Posterior cingulate gyrus (tissue), 11 donors: ENCODE data around the gene BRIX1.

Source experiments
- DNase-seq, 10 donors: peaks; one replicate each; pipeline versions ENCODE4 v3.0.0 to v3.0.0-alpha.2; 2020 to 2021; ENCODE audit warnings: mixed read lengths in 3 of 10
- intact Hi-C: fragments of 100-400 bp; cut with DNase I; formaldehyde crosslinking; loops from one replicate; pipeline ENCODE4 v1.15.1; 2023

Gene BRIX1, protein sequence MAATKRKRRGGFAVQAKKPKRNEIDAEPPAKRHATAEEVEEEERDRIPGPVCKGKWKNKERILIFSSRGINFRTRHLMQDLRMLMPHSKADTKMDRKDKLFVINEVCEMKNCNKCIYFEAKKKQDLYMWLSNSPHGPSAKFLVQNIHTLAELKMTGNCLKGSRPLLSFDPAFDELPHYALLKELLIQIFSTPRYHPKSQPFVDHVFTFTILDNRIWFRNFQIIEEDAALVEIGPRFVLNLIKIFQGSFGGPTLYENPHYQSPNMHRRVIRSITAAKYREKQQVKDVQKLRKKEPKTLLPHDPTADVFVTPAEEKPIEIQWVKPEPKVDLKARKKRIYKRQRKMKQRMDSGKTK

DNA sequence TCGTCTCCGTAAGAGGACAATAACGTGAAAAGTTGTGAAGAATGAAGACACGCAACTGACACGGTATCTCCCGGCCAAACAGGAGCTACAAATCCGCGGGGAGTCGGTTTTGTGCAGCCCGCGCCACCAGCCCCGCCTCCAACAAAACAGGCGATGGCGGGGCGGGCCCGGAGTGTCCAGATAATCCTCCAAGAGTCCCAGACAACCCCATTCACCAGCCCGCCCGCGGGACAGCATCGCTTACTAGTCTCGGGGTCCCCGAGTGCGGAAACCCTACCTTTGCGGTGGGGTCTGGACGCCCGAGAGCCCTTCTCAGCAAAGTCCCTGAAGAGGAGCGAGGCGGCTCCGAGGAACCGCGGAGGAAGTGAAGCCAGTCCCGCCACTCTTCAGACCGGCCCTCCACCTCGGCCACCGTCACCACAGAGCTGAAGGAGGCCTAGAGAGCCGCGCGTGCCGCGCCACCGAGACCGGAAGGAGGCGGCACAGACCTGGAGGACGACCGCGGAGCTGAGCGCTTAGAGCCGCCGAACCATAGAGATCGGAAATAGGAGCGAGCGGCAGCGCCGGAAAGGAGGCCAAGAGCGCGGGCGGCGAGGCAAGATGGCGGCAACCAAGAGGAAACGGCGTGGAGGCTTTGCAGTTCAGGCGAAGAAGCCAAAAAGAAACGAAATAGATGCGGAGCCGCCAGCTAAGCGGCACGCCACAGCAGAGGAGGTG is at the start of gene BRIX1, which contains the start of gene RAD1:
Gene BRIX1 (plus strand): TSS at position 573 of the 717 bp plus-strand sequence. CDS start 28 bp downstream, at position 601.
Gene RAD1 (minus strand): TSS at position 366 of the 717 bp plus-strand sequence. CDS start 612 bp downstream, outside the sequence.
- intact Hi-C loops = loop anchor here (1.0 kb wide), 1 partner anchor 14 kb away; the partner anchor contains the start of gene DNAJC21
- DNase-seq = peak; percentile 96 to 99 (median 97)

DNA sequence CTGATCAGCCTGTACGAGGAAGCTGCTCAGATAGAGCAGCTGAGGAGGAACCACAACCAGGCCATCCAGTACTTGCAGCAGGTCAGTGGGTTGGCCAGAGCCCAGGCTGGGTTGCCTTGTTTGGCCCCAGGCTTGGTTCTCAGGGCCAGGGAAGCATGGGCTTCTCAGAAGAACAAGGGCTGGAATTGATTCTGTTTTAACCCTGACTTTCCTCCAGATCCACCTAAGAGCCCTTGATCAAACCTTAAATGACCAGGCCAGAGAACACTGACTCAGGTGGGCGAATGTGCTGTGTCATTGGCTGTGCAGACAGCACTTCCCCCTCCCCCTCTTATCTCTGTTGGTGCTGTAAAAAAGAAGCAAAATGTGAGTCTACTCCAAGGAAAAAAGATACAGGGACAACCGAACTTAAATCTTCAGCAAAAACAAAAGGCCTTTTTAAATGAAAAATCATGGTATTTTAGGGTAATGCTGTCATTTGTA is 48.5 kb upstream of the BRIX1 start:
- peak in 3 of 10 donors; percentile 8 to 38 (median 23) for DNase-seq
- intact Hi-C loops = no loop called here

DNA sequence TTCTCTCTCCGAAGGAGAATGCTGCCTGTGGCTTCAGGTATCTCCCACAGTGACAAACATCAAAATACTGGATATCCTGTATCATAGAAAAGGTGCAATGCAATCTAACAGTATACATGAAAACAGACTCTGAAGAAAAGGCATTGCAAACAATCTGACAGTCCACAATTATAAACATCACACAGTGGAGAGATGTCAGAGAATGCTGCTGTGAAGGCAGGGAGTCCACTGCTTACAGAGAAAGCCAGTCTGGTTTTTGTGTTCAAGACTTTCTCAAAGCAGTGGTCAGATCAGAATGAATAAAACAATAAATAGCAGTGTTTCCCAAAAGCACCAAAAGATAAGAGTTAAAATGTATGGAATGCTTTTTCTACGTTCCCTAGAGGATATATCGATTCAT is 47.9 kb upstream of the BRIX1 start:
- no peak for DNase-seq
- intact Hi-C loops = no loop called here

DNA sequence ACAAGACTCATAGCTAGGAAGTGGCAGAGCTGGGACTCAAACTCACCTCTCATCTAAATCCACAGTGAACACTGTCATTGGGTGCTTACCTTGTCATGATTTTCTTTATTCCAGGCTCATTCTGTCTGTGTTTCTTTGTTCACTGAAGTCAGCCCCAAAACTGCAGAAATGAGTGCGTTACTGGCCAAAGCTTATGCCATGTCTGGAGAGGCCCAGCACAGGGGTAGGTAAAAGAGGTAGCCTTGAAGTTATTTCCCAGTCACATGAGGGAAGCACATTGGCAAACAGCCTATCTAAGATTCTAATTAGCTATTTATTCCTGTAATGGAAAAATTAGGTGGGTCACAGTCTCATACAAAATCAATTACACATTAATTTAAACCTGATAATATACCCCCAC is 46.7 kb upstream of the BRIX1 start:
- intact Hi-C loops = no loop called here

DNA sequence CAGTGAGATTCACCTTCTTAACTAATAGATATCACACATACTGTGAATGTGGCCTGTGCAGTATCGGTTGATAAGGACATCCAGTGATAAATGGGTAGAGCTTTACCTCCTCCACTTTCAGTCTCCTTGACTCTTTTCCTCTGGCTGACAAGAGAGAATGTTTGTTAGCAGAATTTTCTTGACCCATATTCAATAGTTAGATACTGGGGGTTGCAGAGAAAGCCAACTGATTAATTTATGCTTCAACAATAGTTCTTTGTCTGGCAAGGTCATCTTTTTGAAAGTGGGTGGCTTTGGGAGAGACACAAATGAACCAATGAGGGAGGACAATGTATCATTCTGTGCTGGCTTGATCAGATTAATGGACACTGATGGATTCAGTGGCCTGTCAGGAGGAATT is 46.3 kb upstream of the BRIX1 start:
- intact Hi-C loops = no loop called here
- no peak for DNase-seq

More for the DNA sequence above, 46.7 kb upstream of the BRIX1 start:
- no peak for DNase-seq

DNA sequence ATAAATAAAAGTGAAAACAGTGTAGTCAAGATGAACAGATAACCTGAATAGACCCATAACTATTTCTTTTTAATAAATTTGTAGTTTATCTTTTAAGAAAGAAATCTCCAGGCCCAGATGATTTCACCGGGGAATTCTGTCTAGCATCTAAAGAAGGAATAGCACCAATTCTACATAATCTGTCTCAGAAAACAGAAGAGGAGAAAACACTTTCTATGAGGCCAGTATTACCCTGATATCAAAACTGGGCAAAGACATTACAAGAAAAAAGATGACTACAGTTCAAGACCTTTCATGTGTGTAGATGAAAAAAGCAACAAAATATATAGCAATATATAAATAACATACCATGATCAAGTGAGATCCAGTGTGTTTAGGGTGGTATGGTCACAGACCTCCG is 45.1 kb upstream of the BRIX1 start:
- no peak for DNase-seq
- intact Hi-C loops = no loop called here

DNA sequence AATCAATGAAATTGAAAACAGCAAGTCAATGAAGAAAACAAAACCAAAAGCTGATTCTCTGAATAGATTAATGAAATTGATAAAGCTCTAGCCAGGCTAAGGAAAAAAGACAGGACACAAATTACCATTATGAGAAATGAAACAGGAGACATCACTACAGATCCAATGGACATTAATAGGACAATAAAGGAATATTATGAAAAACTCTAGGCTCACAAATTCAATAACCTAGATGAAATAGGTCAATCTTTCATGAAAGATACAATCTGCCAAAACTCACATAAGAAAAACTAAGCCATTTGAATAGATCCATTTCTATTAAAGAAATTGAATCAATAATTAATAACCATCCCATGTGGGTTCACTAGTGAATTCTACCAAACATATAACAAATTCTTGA is 39.2 kb upstream of the BRIX1 start:
- DNase-seq = no peak
- intact Hi-C loops = no loop called here

DNA sequence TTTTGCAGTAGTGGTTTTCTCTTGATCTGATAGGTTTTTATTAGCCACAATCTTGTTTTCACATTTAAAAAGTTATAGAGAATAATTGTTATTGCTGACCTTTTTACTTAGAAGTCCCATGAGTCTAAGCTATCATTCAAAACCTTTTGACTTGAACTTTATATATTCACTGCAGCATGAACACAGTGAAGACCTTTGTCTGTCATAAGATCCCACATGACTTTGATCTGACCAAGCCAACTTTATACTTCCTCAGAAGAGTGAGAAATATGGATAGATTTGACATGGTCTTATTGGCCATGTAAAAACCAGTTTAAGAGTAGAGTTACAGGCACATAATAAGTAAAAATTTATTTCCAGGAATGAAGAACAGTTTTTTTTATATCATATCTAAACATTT is 34.3 kb upstream of the BRIX1 start:
- DNase-seq = no peak
- intact Hi-C loops = no loop called here

DNA sequence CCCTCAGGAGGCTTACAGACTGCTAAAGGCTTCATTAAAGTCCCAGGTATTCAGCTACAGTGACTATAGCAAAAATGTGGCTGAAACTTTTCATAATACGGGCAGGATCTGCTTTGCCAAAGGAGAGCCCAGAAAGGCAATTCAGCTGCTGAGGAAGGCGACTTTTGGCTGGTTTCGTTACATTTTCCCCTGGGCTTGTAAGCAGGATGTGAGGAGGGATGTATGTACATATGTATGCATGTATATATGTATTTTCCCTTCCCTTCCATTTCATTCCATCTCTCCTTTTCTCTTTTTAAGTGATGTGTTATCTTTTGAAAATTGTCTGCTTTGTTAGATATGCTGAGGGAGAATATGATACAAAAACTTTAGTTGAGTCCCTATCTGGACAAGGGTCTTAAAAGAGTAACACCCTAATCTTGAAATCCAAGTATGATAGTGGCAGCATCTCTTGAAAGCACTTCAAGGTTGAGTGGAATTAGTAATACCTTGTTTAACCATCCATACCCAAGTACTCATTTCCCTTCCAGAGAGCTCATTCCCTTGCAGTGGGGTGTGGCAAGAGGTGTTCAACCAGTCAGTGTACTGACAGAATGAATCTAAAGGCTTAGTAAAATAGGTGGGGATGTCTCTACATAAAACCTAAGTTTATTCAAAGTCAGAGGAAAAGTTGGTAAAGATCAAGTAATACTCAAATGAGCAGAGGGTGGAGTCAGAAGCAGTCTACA is 29.0 kb upstream of the BRIX1 start:
- intact Hi-C loops = no loop called here
- no peak for DNase-seq

DNA sequence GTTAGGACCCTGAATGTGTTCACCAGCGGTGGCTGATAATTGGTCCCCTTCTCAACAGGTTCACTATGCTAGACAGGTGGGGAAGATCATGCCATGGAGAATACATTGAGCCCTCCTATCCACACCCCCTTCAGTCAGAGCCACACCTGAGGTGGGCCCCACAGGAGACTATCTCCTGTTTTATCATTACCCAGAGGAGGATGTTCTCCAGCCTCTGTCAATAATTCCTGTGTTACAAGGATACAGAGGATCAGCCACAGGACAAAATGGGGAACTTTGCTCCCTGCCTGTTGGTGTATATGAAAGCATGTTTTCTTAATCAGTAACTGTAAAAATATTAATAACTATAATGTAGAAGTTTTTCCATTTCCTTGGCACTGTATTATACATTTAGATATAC is 26.1 kb upstream of the BRIX1 start:
- no peak for DNase-seq
- intact Hi-C loops = no loop called here

DNA sequence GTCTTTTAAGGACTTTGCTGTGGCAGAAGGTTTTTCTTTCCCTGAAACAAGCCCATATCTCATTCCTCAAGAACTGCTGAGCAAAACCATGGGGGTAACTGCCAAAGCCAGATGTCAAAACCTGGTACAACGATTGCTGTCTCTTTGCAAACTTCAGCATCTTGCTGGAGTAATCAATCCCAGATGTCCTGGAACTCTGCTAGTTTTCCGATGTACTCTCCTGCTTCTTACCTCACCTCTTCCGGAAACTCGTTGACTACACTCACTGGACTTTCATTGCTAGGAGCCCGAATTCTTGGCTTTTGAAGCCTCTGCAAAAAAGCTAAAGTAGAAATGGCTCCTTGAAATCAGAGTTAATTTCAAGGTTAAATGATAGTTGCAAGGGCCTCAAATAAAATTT is 23.5 kb upstream of the BRIX1 start:
- no peak for DNase-seq
- intact Hi-C loops = loop anchor here (10.0 kb wide), 1 partner anchor 237 kb away; the partner anchor contains the start of gene RAI14

DNA sequence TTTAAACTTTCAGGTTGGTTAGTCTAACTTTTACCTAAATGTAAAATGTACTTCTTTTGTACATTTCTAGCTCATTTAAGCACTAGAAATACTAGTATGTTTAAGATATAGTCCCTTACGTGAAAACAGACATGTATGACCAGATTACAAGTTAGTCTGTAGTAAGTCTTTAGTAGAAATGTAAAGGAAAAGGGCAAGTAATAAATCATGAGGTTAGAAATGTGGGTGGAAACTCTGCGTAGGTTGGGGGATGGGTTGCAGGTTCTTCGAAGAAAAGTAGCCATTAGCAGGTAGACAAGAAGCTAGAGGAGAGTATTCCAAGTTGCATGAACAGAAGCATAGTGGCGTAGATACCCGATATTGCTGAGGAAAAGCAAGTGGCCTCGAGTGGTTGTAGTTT is 23.1 kb upstream of the BRIX1 start:
- DNase-seq = no peak
- intact Hi-C loops = loop anchor here (10.0 kb wide), 1 partner anchor 238 kb away; the partner anchor contains the start of gene RAI14

DNA sequence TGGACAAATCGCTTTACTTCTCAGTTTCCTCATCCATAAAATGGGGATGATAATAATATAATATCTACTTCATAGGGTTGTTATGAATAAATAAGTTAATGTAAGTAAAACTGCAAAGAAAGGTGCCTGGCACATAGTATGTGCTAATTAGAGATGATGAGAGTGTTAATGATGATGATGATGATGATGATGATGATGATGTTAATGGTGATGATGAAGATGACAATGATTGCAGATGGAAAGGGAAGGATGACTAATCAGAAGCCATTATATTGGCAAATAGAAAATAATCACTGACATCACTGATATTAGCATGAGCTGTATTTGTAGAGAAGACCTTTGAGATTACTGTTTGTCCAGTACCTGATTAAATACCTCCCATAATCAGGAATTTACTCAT is 20.8 kb upstream of the BRIX1 start:
- intact Hi-C loops = loop anchor here (10.0 kb wide), 1 partner anchor 240 kb away; the partner anchor contains the start of gene RAI14

DNA sequence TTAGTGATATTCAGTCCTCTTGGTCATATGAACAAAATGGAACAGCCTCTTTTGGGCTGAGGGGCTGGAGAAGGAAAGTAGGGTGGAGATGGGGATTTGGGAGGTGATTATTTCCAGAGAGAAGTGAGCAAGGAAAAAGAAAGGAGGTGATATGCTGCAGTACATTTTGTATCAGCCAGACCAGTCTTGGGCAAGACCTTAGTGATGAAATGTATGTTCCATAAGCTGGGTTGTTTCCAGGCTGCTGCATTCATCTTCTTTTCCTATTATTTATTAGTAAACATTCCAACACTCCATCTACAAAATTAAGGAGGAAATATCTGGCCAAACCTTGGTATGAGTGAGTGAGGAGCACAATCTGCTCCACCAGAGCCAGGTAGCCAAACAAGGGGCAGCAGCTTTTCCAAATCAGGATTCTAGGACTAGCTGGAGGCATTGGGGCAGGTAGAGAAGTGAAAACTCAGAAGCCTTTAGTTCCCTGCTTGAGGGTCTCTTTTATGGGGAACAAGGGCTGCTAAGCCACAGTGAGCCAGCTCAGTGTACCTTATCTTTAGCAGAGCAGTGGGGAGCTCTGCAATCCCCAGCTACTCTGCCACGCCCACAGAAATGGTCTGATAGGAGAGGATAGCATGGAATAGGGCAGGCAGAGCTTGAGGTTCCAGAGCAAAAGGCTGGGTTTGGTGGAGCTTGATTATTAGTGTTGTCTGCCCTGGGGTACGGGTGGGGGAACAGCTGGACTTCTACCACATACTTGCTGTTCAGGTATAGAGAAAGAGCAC is 19.7 kb upstream of the BRIX1 start:
- no peak for DNase-seq
- intact Hi-C loops = loop anchor here (10.0 kb wide), 1 partner anchor 241 kb away; the partner anchor contains the start of gene RAI14

More for the DNA sequence above, 20.8 kb upstream of the BRIX1 start:
- DNase-seq = no peak

DNA sequence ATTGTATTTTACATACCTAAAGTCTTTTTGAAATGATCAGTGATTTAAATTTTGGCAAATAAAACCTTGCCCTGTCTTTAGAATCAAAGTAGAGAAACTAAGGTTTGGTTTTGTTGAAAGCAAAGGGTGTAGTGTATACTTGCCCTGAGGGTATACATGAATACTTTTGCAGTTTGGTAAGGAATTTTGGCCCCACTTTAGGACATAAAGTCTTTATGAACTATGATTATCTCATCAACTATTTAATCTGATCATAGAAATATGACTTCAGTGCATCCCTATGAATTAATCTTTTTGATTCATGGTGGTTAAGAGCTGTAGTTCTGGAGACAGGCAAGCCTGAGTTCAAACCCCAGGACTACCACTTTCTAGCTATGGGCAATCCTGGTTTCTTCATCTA is 17.9 kb upstream of the BRIX1 start:
- no peak for DNase-seq
- intact Hi-C loops = loop anchor here (1.0 to 10.0 kb wide), 4 partner anchors 243 to 423 kb away; partner anchors contain the start of gene RAI14

DNA sequence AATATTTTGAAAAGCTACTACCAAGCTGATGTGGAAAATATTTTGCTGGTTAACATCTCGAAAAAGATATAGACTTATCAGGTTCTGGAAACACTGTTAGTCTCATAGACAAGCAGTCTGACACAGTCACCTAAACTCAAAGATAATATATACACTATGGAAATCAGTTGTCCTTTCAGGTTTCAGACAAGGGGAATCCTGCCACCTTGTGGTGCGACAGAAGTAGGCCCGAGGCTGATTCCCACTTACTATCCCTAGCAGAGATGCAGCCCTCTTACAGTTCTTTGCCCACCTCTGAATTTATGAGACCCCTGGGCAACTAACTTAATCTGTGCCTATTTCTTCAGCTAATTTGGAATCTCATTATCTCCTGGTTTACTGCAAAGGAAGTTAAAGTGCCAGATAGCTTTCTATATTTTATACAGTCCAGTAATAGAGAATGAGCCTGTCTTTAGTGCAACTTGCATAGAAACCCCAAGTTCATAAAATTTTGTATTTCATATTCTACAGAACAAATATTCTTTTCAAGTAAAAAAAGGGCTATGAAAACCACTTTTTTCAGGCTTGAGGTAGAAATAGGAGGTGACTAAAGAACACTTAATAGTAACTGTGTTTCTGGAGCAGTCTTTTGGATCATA is 17.1 kb upstream of the BRIX1 start:
- intact Hi-C loops = loop anchor here (1.0 to 10.0 kb wide), 4 partner anchors 244 to 424 kb away; partner anchors contain the start of gene RAI14
- peak; percentile 42 to 95 (median 77) for DNase-seq

DNA sequence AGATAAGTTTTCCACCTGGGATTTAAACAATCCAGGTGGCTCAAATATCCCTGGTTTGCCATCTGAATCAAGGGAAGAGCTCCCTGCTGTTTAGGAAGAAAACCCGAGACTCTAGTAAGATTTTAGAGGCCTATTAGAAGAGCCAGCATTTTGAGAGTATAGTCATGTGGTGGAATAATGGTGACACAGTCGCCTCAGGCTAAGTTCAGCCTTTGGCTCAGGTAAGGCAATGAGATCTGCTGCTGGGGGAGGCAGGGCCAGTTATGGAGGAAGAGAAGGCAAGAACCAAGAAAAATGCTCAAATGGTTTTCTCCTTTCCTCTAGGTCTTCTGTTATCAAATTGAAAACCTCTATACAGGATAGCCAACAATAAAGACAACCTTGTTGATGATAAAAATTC is 16.4 kb upstream of the BRIX1 start:
- intact Hi-C loops = loop anchor here (2.0 to 10.0 kb wide), 2 partner anchors 244 to 412 kb away; partner anchors contain the start of gene RAI14
- no peak for DNase-seq

DNA sequence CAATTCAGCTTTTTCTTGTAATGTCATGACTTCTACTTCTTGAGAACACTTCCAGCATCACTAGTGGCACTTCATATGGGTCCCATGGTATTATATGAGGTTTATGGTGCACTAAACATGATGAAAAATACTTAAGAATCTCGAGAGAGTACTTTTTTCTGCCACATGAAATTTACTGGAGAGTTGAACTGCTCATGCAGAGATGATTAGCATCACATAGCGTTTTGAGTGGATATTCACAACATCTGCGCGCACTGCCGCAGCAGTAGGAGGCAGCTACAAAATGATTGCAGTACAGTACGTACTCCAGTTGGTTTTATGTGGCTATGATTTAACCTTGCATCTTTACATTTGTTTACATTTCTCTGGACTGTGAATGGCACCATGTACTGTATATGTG is 14.9 kb upstream of the BRIX1 start:
- intact Hi-C loops = no loop called here
- no peak for DNase-seq

DNA sequence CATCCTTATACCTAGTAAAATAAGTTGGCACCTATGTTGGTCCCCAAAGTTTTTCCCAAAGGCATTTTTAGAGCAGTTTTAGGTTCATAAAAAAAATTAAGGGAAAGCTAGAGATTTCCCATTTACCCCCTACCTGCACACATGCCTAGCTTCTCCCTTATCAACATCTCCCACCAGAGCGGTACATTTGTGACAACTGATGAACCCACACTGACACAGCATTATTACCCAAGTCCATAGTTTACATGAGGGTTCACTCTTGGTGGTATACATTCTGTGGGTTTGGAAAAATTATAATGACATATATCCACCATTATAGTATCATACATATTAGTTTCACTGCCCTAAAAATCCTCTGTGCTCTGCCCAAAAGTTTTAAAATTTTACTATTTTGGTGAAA is 12.3 kb upstream of the BRIX1 start:
- intact Hi-C loops = no loop called here
- DNase-seq = no peak
